B cell (primary cell): ENCODE measurements around the gene UBXN7. TPM values are rescaled to one million over a fixed set of nuclear protein-coding genes. Genes with fewer than 3 reads are reported as not detected.

Experiments used
- ATAC-seq: fragments of 200-7000 bp; cut with Tn5 transposase; one replicate; pipeline ENCODE4 v1.10.0; 2021; ENCODE audit warnings: low read depth, mild to moderate bottlenecking, moderate number of reproducible peaks, moderate library complexity
- CTCF ChIA-PET: fragments of 350-600 bp; sonication (Branson Sonifier 250); formaldehyde crosslinking; loops from one replicate; lab custom pipeline; 2021; ENCODE audit warnings: antibody characterized with exemption, inconsistent platforms; lab: Charles Lee
- POLR2A ChIA-PET: fragments of 350-600 bp; sonication (Branson Sonifier 250); formaldehyde crosslinking; loops from one replicate; lab custom pipeline; 2021; ENCODE audit warnings: antibody characterized with exemption; lab: Charles Lee
- DNase-seq: peaks from one replicate; pipeline ENCODE4 v3.0.0; 2013
- H2AFZ ChIP-seq: 2 replicates; pipeline ENCODE4 v1.6.1; 2012; ENCODE audit warnings: mild to moderate bottlenecking, low read depth, low read length; ENCODE audit not compliant: insufficient read depth, poor library complexity, severe bottlenecking
- H3K27ac ChIP-seq, 2 donors: 1 replicate in 1 of 2; 2 replicates in 1 of 2; pipeline ENCODE4 v1.5.1; 2012 to 2013; ENCODE audit warnings: low read length in 2 of 2, mild to moderate bottlenecking in 2 of 2, moderate library complexity in 1 of 2
- H3K27me3 ChIP-seq, 4 experiments: fragments of 200-600 bp in 1 of 4; sonication (generic) in 1 of 4; replicated peaks in 1 of 4; 1 replicate in 2 of 4; 2 replicates in 2 of 4; pipeline versions ENCODE4 v1.6.1 to v1.7.0; 2013 to 2016; ENCODE audit warnings: low read length in 3 of 4, mild to moderate bottlenecking in 2 of 4, mixed read lengths in 1 of 4, moderate library complexity in 1 of 4; ENCODE audit not compliant: insufficient read depth in 4 of 4, control insufficient read depth in 3 of 4; ENCODE audit errors: control extremely low read depth in 1 of 4
- H3K36me3 ChIP-seq, 2 experiments: replicated peaks in 1 of 2; 1 replicate in 1 of 2; 2 replicates in 1 of 2; pipeline versions ENCODE4 v1.6.1 to v1.7.1; 2013; ENCODE audit warnings: low read length in 1 of 2; ENCODE audit not compliant: insufficient read depth in 2 of 2, control insufficient read depth in 1 of 2; ENCODE audit errors: control extremely low read depth in 1 of 2, extremely low read depth in 1 of 2
- H3K4me1 ChIP-seq, 2 donors: fragments of 200-600 bp in 1 of 2; sonication (generic) in 1 of 2; 1 replicate in 1 of 2; 2 replicates in 1 of 2; pipeline versions ENCODE4 v1.5.1 to v1.6.1; 2013 to 2017; ENCODE audit warnings: low read length in 2 of 2; ENCODE audit not compliant: control insufficient read depth in 2 of 2, insufficient read depth in 2 of 2
- H3K4me2 ChIP-seq: replicated peaks from 2 replicates; pipeline ENCODE3; 2012; ENCODE audit warnings: mild to moderate bottlenecking, low read depth, low read length; ENCODE audit not compliant: poor library complexity, severe bottlenecking
- H3K4me3 ChIP-seq, 5 experiments: fragments of 200-600 bp in 1 of 5; sonication (generic) in 1 of 5; 1 replicate in 3 of 5; 2 replicates in 2 of 5; pipeline versions ENCODE4 v1.5.1 to v1.7.0; 2011 to 2016; ENCODE audit warnings: low read length in 4 of 5, mild to moderate bottlenecking in 4 of 5, low read depth in 2 of 5, control low read depth in 1 of 5, moderate library complexity in 1 of 5; ENCODE audit not compliant: insufficient read depth in 1 of 5; ENCODE audit errors: control extremely low read depth in 1 of 5, extremely low read depth in 1 of 5
- H3K79me2 ChIP-seq: fragments of 200-600 bp; sonication (generic); one replicate; pipeline ENCODE4 v1.6.0; 2016; ENCODE audit warnings: low read length; ENCODE audit not compliant: control insufficient read depth, insufficient read depth
- H3K9ac ChIP-seq: fragments of 200-600 bp; sonication (generic); 2 replicates; pipeline ENCODE4 v1.6.1; 2017; ENCODE audit warnings: mild to moderate bottlenecking, low read length, moderate library complexity
- H3K9me3 ChIP-seq, 3 donors: one replicate each; pipeline versions ENCODE4 v1.6.1 to v1.7.1; 2013; ENCODE audit warnings: low read length in 2 of 3; ENCODE audit not compliant: control insufficient read depth in 2 of 3, insufficient read depth in 1 of 3; ENCODE audit errors: control extremely low read depth in 1 of 3
- H4K20me1 ChIP-seq: 2 replicates; pipeline ENCODE4 v1.6.0; 2012; ENCODE audit warnings: mild to moderate bottlenecking, low read length; ENCODE audit not compliant: insufficient read depth, control insufficient read depth, poor library complexity, severe bottlenecking
- H3K27ac Mint-ChIP-seq: one replicate; pipeline ENCODE4 v1.8.0; 2021; ENCODE audit warnings: mixed read lengths
- H3K27me3 Mint-ChIP-seq: one replicate; pipeline ENCODE4 v1.8.0; 2021; ENCODE audit warnings: mixed read lengths
- H3K4me1 Mint-ChIP-seq: one replicate; pipeline ENCODE4 v1.8.0; 2021; ENCODE audit warnings: mixed read lengths
- H3K4me3 Mint-ChIP-seq: one replicate; pipeline ENCODE4 v1.8.0; 2021; ENCODE audit warnings: mixed read lengths
- H3K9me3 Mint-ChIP-seq: one replicate; pipeline ENCODE4 v1.8.0; 2022; ENCODE audit warnings: mixed read lengths; ENCODE audit not compliant: insufficient read depth
- EZH2 ChIP-seq: IDR thresholded peaks from 2 replicates; pipeline ENCODE4 v1.6.1; 2012; ENCODE audit warnings: borderline replicate concordance, low read depth, mild to moderate bottlenecking, moderate library complexity, low read length; ENCODE audit not compliant: insufficient read depth, poor library complexity, severe bottlenecking
- WGBS: methylation state at CpG from one replicate; pipeline ENCODE4 v1.1.5; 2013; ENCODE audit warnings: missing lambda C conversion rate; ENCODE audit not compliant: insufficient coverage; 5-methylcytosine and 5-hydroxymethylcytosine counted together
- intact Hi-C: fragments of 100-400 bp; cut with micrococcal nuclease; formaldehyde crosslinking; loops from one replicate; pipeline ENCODE4 v1.10.0; 2022
- polyA plus RNA-seq: library from polyadenylated mRNA; depleted of rRNA; stranded (reverse); fragments of >200 nt; gene quantifications from 2 replicates; pipeline ENCODE4 v1.2.3, GENCODE V29; 2012
- total RNA-seq, 2 donors: library from RNA; stranded (reverse); fragments of 120-200 nt in 1 of 2; gene quantifications; 1 replicate in 1 of 2; 2 replicates in 1 of 2; pipeline versions ENCODE4 v1.2.3 to v1.2.4, GENCODE V29; 2013 to 2022
- TF ChIP-seq, protein P1 (sequence below): fragments of 200-600 bp; IDR thresholded peaks from one replicate; pipeline ENCODE4 v1.8.0; 2022; ENCODE audit warnings: antibody characterized with exemption, mild to moderate bottlenecking

The UBXN7 gene
- total and polyA plus RNA-seq, 2 donors (not counting 1 experiment from before 2014, with no cell fraction given) = 7.4 to 107 TPM

DNA sequence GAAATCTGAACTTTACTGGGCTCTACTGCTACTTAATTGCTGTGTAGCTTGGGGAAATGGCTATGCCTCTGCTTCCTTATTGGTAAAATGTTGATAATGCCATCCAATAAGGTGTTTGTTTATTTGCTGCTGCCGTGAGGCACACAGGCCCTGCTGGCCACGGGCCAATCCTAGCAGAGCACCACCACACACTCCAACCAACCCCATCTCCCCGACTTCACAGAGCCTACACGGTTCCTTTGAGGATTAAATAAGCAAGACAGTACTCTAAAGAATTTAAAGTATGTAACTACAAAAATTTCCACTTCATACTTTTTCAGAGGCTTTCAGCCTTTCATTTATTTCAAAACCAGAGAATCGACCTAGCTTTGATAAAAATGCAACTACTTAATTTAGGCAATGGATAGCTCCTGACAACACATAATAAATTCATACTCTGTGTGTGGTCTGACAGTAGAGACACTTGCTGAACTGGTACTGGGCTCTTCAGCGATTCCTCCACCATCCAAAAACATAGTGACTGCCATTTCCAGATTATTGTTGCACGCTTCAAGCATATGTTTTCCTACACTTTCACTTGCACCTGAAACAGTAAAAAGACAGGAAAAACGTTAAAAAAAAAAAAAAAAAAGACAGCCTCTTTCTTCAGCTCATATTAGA lies 25.3 kb downstream of the UBXN7 start:
- H3K9ac ChIP-seq = no peak overlapping the region
- intact Hi-C loops = no loop called here
- POLR2A ChIA-PET = interaction anchor here (0.6 kb wide), 1 partner anchor 95 kb away, joined by 5 read pairs; no protein-coding TSS in a partner anchor
- peaks cover 63% of the 10 kb centered on the region for H4K20me1 ChIP-seq
- CTCF ChIA-PET = interaction anchor here (0.7 kb wide), 1 partner anchor 9 kb away, joined by 3 read pairs; no protein-coding TSS in a partner anchor
- H3K9me3 ChIP-seq = peaks cover 0 to 4% (median 4%) of the 10 kb centered on the region in 3 donors
- no peaks in the 10 kb centered on the region for H3K27me3 ChIP-seq
- WGBS = 100% methylated on average over 1 of the region's 8 CpGs
- Mint-ChIP-seq H3K4me1 (peaks cover 17% of the 10 kb centered on the region), H3K27ac (no peak overlapping the region), H3K27me3 (no peaks in the 10 kb centered on the region), H3K4me3 (no peak overlapping the region), H3K9me3 (peaks cover 8% of the 10 kb centered on the region)
- ATAC-seq (no peak), DNase-seq (no peak)
- TF ChIP-seq, protein P1, sequence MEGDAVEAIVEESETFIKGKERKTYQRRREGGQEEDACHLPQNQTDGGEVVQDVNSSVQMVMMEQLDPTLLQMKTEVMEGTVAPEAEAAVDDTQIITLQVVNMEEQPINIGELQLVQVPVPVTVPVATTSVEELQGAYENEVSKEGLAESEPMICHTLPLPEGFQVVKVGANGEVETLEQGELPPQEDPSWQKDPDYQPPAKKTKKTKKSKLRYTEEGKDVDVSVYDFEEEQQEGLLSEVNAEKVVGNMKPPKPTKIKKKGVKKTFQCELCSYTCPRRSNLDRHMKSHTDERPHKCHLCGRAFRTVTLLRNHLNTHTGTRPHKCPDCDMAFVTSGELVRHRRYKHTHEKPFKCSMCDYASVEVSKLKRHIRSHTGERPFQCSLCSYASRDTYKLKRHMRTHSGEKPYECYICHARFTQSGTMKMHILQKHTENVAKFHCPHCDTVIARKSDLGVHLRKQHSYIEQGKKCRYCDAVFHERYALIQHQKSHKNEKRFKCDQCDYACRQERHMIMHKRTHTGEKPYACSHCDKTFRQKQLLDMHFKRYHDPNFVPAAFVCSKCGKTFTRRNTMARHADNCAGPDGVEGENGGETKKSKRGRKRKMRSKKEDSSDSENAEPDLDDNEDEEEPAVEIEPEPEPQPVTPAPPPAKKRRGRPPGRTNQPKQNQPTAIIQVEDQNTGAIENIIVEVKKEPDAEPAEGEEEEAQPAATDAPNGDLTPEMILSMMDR = no peak
- no peak for TF ChIP-seq EZH2
- peaks cover 0 to 4% of the 10 kb centered on the region in 2 donors for H3K4me1 ChIP-seq
- H3K27ac ChIP-seq = no peak overlapping the region
- H3K36me3 ChIP-seq = peaks cover 6 to 28% of the 10 kb centered on the region in 2 experiments
- H3K4me2 ChIP-seq = no peak overlapping the region
- peaks cover 67% of the 10 kb centered on the region for H3K79me2 ChIP-seq
- H2AFZ ChIP-seq = no peak overlapping the region
- H3K4me3 ChIP-seq = no peak overlapping the region

DNA sequence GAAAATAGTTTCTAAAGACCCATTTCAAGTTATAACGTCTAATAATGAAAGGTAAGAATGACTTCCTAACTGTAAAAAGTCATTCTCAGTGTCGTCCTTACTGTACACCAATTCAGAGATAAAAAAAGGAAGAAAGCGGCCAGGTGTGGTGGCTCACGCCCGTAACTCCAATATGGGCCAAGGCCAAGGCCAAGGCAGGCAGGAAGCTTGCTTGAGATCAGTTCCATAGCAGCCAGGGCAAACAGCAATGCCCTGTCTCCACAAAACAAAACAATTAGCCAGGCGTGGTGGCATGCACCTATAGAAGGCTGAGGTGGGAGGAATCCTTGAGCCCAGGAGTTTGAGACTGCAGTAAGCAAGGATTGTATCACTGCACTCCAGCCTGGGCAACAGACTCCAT lies 31.9 kb downstream of the UBXN7 start:
- no peak overlapping the region for H3K4me3 Mint-ChIP-seq
- intact Hi-C loops = no loop called here
- Histone ChIP-seq H3K27me3 (no peaks in the 10 kb centered on the region), H3K4me2 (no peak overlapping the region), H4K20me1 (peaks cover 25% of the 10 kb centered on the region), H3K36me3 (peaks cover 14 to 53% of the 10 kb centered on the region in 2 experiments), H2AFZ (no peak overlapping the region), H3K9ac (no peak overlapping the region), H3K79me2 (peaks cover 13% of the 10 kb centered on the region), H3K27ac (no peak overlapping the region), H3K9me3 (no peaks in the 10 kb centered on the region), H3K4me3 (no peak overlapping the region), H3K4me1 (no peaks in the 10 kb centered on the region)
- no peak for ATAC-seq
- CTCF ChIA-PET = interaction anchor here (1.1 kb wide), 1 partner anchor 11 kb away, joined by 3 read pairs; no protein-coding TSS in a partner anchor
- TF ChIP-seq EZH2 = no peak
- TF ChIP-seq, protein P1 = no peak
- no peaks in the 10 kb centered on the region for H3K9me3 Mint-ChIP-seq
- POLR2A ChIA-PET = no interaction called here
- H3K27ac Mint-ChIP-seq = no peak overlapping the region
- H3K27me3 Mint-ChIP-seq = no peaks in the 10 kb centered on the region
- no peak for DNase-seq
- WGBS = 100% methylated on average over 2 of the region's 6 CpGs
- H3K4me1 Mint-ChIP-seq = no peaks in the 10 kb centered on the region
